ENCODE measurements around the gene ZC3HAV1L. TPM values are rescaled to one million over a fixed set of nuclear protein-coding genes. Genes with fewer than 3 reads are reported as not detected.

The ZC3HAV1L gene
- total and polyA plus RNA-seq, 10 donors, result 0.08 to 27.7 (median 11.6) TPM

DNA sequence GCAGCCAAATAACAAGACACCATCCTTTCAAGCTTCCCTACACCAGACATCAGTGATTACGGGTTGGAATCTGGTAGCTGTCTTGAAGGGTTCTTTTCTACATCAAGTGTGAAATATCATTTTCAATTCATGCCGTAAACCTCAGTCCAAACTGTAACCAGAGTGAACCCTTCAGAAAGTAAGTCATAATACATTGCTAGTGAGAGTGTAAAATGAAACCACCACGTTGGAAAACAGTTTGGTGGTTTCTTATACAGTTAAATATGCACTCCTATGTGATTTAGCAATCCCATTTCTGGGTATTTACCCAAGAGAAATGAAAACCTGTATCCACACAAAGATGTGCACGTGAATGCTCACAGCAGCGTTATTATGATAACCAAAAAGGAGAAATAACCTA is 25.6 kb upstream of the ZC3HAV1L start:
- Histone ChIP-seq H3K36me3 (peaks cover 3 to 98% (median 91%) of the 10 kb centered on the region in 6 donors), H3K27me3 (replicated peaks in 1 of 7) (no peaks in the 10 kb centered on the region), H3K27ac (peak overlapping the region in 1 of 8 donors; percentile 29), H3K4me1 (peaks cover 0 to 36% (median 3%) of the 10 kb centered on the region in 6 donors), H3K9me3 (no peaks in the 10 kb centered on the region), H3K4me3 (no peak overlapping the region)
- no peak for DNase-seq
- TF ChIP-seq POLR2AphosphoS5 (IDR thresholded peaks at IDR 0.05) (no peak), CTCF (IDR thresholded peaks at IDR 0.05 in 8 of 11, conservative IDR thresholded peaks at IDR 0.05 in 3 of 11) (no peak), POLR2A (IDR thresholded peaks at IDR 0.05) (no peak)
- 71 to 81% (median 76%) methylated on average over 5 of the region's 5 CpGs for WGBS, 5 donors
- intact Hi-C loops (cut with DNase I; ENCODE audit: low total_unique reads), result no loop called here

- intact Hi-C loops (cut with DNase I; ENCODE audit: low total_unique reads), result no loop called here
- Histone ChIP-seq H3K9me3 (no peaks in the 10 kb centered on the region), H3K36me3 (peaks cover 3 to 98% (median 91%) of the 10 kb centered on the region in 6 donors), H3K4me1 (peaks cover 0 to 36% (median 3%) of the 10 kb centered on the region in 6 donors), H3K27me3 (replicated peaks in 1 of 7) (no peaks in the 10 kb centered on the region), H3K4me3 (no peak overlapping the region), H3K27ac (no peak overlapping the region)
- WGBS, 5 donors, result 73 to 87% (median 77%) methylated on average over 5 of the region's 5 CpGs
- DNase-seq, result no peak
- TF ChIP-seq POLR2AphosphoS5 (IDR thresholded peaks at IDR 0.05), result peak in 1 of 3 donors; percentile 5
- TF ChIP-seq CTCF (IDR thresholded peaks at IDR 0.05 in 8 of 11, conservative IDR thresholded peaks at IDR 0.05 in 3 of 11), result no peak
These were observed 24.9 kb upstream of the ZC3HAV1L start for GRCh38 chr7:139060695-139061237.

DNA sequence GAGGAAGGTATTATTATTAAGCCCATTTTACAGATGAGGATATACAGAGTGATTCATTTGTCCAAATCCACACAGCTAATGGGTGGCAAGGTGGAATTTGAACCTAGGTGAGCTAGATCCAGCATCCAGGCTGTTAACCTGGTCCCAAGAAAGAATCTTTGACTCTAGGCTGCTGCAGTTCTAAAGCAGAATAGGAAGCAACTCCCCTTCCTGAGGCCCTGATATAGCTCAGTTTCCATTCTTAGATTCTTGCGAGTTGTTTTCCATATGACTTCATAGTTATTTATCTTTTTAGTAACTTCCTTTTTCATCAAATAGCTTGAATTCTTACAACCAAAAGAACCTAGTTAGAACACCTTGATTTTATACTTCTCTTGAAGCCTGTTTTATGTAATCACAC is 24.1 kb upstream of the ZC3HAV1L start:
- Histone ChIP-seq H3K27me3 (replicated peaks in 1 of 7) (no peaks in the 10 kb centered on the region), H3K4me3 (no peak overlapping the region), H3K27ac (peak overlapping the region in 1 of 8 donors; percentile 38), H3K36me3 (peaks cover 3 to 98% (median 91%) of the 10 kb centered on the region in 6 donors), H3K4me1 (peaks cover 0 to 36% (median 3%) of the 10 kb centered on the region in 6 donors), H3K9me3 (no peaks in the 10 kb centered on the region)
- intact Hi-C loops (cut with DNase I; ENCODE audit: low total_unique reads), result no loop called here
- 20 to 32% (median 26%) methylated on average over 1 of the region's 1 CpG for WGBS, 5 donors
- TF ChIP-seq POLR2A (IDR thresholded peaks at IDR 0.05) (no peak), POLR2AphosphoS5 (IDR thresholded peaks at IDR 0.05) (no peak), CTCF (IDR thresholded peaks at IDR 0.05 in 8 of 11, conservative IDR thresholded peaks at IDR 0.05 in 3 of 11) (no peak)
- DNase-seq, result no peak

GRCh38 chr7:139058943-139059342 is 23.1 kb upstream of the ZC3HAV1L start:
- WGBS, 5 donors, result 51 to 65% (median 54%) methylated on average over 5 of the region's 5 CpGs
- Histone ChIP-seq H3K36me3 (peaks cover 3 to 98% (median 91%) of the 10 kb centered on the region in 6 donors), H3K9me3 (no peaks in the 10 kb centered on the region), H3K27me3 (replicated peaks in 1 of 7) (no peaks in the 10 kb centered on the region), H3K4me1 (peaks cover 0 to 36% (median 3%) of the 10 kb centered on the region in 6 donors), H3K27ac (peak overlapping the region in 3 of 8 donors; percentile 5 to 38 (median 15)), H3K4me3 (no peak overlapping the region)
- intact Hi-C loops (cut with DNase I; ENCODE audit: low total_unique reads), result no loop called here
- DNase-seq, result no peak
- TF ChIP-seq CTCF (IDR thresholded peaks at IDR 0.05 in 8 of 11, conservative IDR thresholded peaks at IDR 0.05 in 3 of 11) (no peak), POLR2A (IDR thresholded peaks at IDR 0.05) (no peak), POLR2AphosphoS5 (IDR thresholded peaks at IDR 0.05) (no peak)
